BLaER1 treated with 17β-estradiol and CSF1 and Interleukin-3, amounts not matched to agents 10 nM and 100 nM (cell line): ENCODE data around the gene PLEKHM3.

Experiments
- H3K27ac ChIP-seq, 11 experiments: shearing (Covaris generic); formaldehyde crosslinking; 2 replicates each; pipeline ENCODE4 v1.8.1; 2022
- H3K27me3 ChIP-seq, 11 experiments: shearing (Covaris generic); formaldehyde crosslinking; 2 replicates each; pipeline ENCODE4 v1.8.1; 2022
- H3K36me3 ChIP-seq, 11 experiments: shearing (Covaris generic); formaldehyde crosslinking; 2 replicates each; pipeline ENCODE4 v1.8.1; 2022
- H3K4me1 ChIP-seq, 10 experiments: shearing (Covaris generic); formaldehyde crosslinking; 2 replicates each; pipeline ENCODE4 v1.8.1; 2022
- H3K4me2 ChIP-seq, 11 experiments: shearing (Covaris generic); formaldehyde crosslinking; 2 replicates each; pipeline ENCODE4 v1.8.1; 2022
- H3K4me3 ChIP-seq, 10 experiments: shearing (Covaris generic); formaldehyde crosslinking; 2 replicates each; pipeline ENCODE4 v1.8.1; 2022
- H3K9ac ChIP-seq, 11 experiments: shearing (Covaris generic); formaldehyde crosslinking; 2 replicates each; pipeline ENCODE4 v1.8.1; 2022
- H3K9me3 ChIP-seq, 11 experiments: shearing (Covaris generic); formaldehyde crosslinking; replicated peaks in 1 of 11; 2 replicates each; pipeline ENCODE4 v1.8.1; 2022
- H4K20me1 ChIP-seq, 11 experiments: shearing (Covaris generic); formaldehyde crosslinking; 2 replicates each; pipeline ENCODE4 v1.8.1; 2022
- Cebpa-rat ChIP-seq, 11 experiments: shearing (Covaris generic); IDR thresholded peaks; 2 replicates each; pipeline ENCODE4 v1.8.1; 2022

Gene PLEKHM3

DNA sequence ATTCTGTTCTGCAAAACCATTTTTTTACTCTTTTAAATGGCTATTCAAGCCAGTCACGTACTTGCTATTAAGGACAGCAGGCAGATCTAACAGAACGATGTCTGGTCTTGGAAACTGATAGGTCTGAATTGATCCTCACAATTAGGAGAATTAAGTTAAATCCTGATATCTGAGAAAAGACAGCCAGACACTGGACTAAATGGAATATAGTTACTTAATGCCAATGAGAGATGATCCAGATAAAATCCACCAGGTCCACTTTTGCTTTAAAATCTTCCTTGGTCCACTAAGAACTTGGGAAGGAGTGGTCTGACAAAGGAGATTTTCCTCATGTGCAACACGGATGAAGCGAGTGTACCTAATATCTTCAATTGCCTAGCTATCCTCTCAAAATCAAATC, 86.9 kb downstream of the PLEKHM3 start:
- no peak overlapping the region for H3K9ac ChIP-seq
- no peak overlapping the region for H3K27ac ChIP-seq
- H3K9me3 ChIP-seq, result no peaks in the 10 kb centered on the region
- peaks cover 0 to 8% (median 3%) of the 10 kb centered on the region in 10 experiments; a peak in 8 of 20 replicates for H3K4me1 ChIP-seq
- no peaks in the 10 kb centered on the region for H3K27me3 ChIP-seq
- H3K36me3 ChIP-seq, result peaks cover 0 to 22% (median 0%) of the 10 kb centered on the region in 11 experiments; a peak in 3 of 22 replicates
- no peak overlapping the region for H3K4me2 ChIP-seq
- H4K20me1 ChIP-seq, result no peaks in the 10 kb centered on the region
- no peak overlapping the region for H3K4me3 ChIP-seq
- TF ChIP-seq Cebpa-rat (IDR thresholded peaks at IDR 0.05), result no peak

GRCh38 chr2:207937823-207938222, 87.5 kb downstream of the PLEKHM3 start:
- Histone ChIP-seq H3K36me3 (peaks cover 0 to 16% (median 0%) of the 10 kb centered on the region in 11 experiments; a peak in 3 of 22 replicates), H4K20me1 (no peaks in the 10 kb centered on the region), H3K4me3 (no peak overlapping the region), H3K27ac (no peak overlapping the region), H3K4me2 (peak overlapping the region in 2 of 11 experiments; percentile 19 to 52; a peak in 1 of 22 replicates), H3K4me1 (peaks cover 0 to 8% (median 3%) of the 10 kb centered on the region in 10 experiments; a peak in 8 of 20 replicates), H3K27me3 (no peaks in the 10 kb centered on the region), H3K9ac (no peak overlapping the region), H3K9me3 (no peaks in the 10 kb centered on the region)
- TF ChIP-seq Cebpa-rat (IDR thresholded peaks at IDR 0.05), result no peak

- Histone ChIP-seq H3K36me3 (peaks cover 0 to 11% (median 0%) of the 10 kb centered on the region in 11 experiments; a peak in 2 of 22 replicates), H3K4me3 (no peak overlapping the region), H3K4me1 (peaks cover 0 to 8% (median 3%) of the 10 kb centered on the region in 10 experiments; a peak in 8 of 20 replicates), H4K20me1 (no peaks in the 10 kb centered on the region), H3K9ac (no peak overlapping the region), H3K27ac (no peak overlapping the region), H3K9me3 (no peaks in the 10 kb centered on the region), H3K4me2 (no peak overlapping the region), H3K27me3 (no peaks in the 10 kb centered on the region)
- TF ChIP-seq Cebpa-rat (IDR thresholded peaks at IDR 0.05), result no peak
These were observed 88.1 kb downstream of the PLEKHM3 start for GRCh38 chr2:207937253-207937652.

DNA sequence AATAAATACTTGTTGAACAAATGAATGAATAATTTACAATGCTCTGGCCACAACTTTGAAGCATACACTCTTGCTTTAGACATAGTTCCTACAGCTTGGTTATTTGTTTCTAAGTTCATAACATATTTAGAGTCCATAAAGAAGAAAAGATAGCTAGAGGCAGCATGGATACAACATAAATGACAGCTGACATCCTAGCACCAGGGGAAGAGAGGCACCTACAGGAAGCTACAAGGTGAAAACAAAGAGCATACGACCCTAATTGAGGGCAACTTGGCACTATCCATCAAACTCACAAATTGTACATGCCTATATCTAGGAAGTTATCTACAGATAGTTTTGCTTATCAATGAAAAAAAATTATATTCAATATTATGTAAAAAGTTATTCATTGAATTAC, 88.9 kb downstream of the PLEKHM3 start:
- peaks cover 0 to 8% (median 3%) of the 10 kb centered on the region in 10 experiments; a peak in 8 of 20 replicates for H3K4me1 ChIP-seq
- TF ChIP-seq Cebpa-rat (IDR thresholded peaks at IDR 0.05), result no peak
- H3K4me2 ChIP-seq, result no peak overlapping the region

DNA sequence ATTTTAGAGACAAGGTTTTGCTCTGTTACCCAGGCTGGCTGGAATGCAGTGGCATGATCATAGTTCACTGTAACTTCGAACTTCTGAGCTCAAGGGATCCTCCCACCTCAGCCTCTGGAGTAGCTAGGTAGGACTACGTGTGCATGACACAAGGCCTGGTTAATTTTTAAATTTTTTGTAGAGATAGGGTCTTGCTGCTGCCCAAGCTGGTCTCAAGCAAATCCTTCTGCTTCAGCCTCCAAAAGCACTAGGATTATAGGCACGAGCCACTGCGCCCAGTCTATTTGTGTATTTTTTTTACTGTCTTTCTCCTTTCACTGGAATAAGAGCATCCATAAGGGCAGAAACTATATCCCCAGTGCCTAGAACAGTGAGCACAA, 89.3 kb downstream of the PLEKHM3 start:
- peaks cover 0 to 8% (median 3%) of the 10 kb centered on the region in 10 experiments; a peak in 8 of 20 replicates for H3K4me1 ChIP-seq
- no peak overlapping the region for H3K4me3 ChIP-seq
- H3K9me3 ChIP-seq, result no peaks in the 10 kb centered on the region
- H4K20me1 ChIP-seq, result no peaks in the 10 kb centered on the region
- TF ChIP-seq Cebpa-rat (IDR thresholded peaks at IDR 0.05), result no peak
- H3K36me3 ChIP-seq, result peaks cover 0 to 10% (median under 1%) of the 10 kb centered on the region in 11 experiments; a peak in 12 of 22 replicates
- H3K9ac ChIP-seq, result no peak overlapping the region
- no peaks in the 10 kb centered on the region for H3K27me3 ChIP-seq
- no peak overlapping the region for H3K27ac ChIP-seq
- no peak overlapping the region for H3K4me2 ChIP-seq

More for the DNA sequence above, 88.9 kb downstream of the PLEKHM3 start:
- H3K27me3 ChIP-seq, result no peaks in the 10 kb centered on the region
- peaks cover 0 to 11% (median 0%) of the 10 kb centered on the region in 11 experiments; a peak in 1 of 22 replicates for H3K36me3 ChIP-seq
- H3K27ac ChIP-seq, result no peak overlapping the region
- no peak overlapping the region for H3K4me3 ChIP-seq
- no peak overlapping the region for H3K9ac ChIP-seq
- H4K20me1 ChIP-seq, result no peaks in the 10 kb centered on the region
- no peaks in the 10 kb centered on the region for H3K9me3 ChIP-seq

DNA sequence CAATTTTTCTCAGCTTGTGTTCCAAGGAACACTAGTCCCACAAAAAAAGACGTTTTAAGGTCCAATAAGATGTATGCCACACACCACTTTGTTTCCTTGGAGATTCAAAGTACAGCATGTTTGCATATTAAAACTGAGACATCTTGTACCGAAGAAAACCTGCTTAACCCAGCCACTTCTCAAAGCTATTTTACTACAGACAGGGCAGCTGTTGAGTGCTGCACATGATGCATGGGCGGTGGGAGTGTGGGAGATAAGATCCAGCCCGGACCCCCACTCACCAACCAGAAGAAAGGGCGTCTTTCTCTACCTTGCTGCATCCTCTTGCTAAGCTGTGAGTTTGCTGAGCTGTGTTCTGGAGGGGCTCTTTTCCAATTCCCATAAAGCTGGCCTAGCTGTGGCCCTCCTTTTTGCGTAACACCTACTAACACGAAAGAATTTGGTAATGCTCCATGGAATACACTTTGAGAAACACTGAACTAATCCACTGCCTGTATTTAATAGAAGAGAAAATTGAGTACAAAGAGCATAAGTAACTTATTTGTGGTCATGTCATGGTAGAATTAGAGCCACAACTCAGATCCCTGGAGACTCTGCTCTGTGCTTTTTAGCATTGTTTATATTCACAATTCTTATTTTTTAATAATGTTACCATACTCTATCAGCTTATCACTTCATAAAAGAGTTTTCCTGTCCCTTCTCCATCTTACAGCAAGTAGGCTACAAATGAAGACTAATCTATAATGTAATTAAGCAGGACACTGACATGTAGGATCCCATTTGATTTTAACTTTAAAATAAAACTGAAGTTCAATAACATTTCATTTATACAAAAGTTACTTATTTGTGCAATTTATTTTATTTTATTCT, 90.0 kb downstream of the PLEKHM3 start:
- no peak for TF ChIP-seq Cebpa-rat (IDR thresholded peaks at IDR 0.05)
- Histone ChIP-seq H3K27me3 (no peaks in the 10 kb centered on the region), H3K27ac (no peak overlapping the region), H3K4me1 (peaks cover 0 to 8% (median 3%) of the 10 kb centered on the region in 10 experiments; a peak in 8 of 20 replicates), H3K4me3 (no peak overlapping the region), H3K9me3 (no peaks in the 10 kb centered on the region), H4K20me1 (no peaks in the 10 kb centered on the region), H3K36me3 (peaks cover 5 to 16% (median 6%) of the 10 kb centered on the region in 11 experiments; a peak in 17 of 22 replicates), H3K4me2 (peak overlapping the region in 2 of 11 experiments; percentile 13 to 27; a peak in 2 of 22 replicates), H3K9ac (no peak overlapping the region)

GRCh38 chr2:207934720-207935119, 90.6 kb downstream of the PLEKHM3 start:
- no peak overlapping the region for H3K4me2 ChIP-seq
- no peaks in the 10 kb centered on the region for H4K20me1 ChIP-seq
- no peak overlapping the region for H3K27ac ChIP-seq
- no peaks in the 10 kb centered on the region for H3K9me3 ChIP-seq
- peaks cover 0 to 8% (median 3%) of the 10 kb centered on the region in 10 experiments; a peak in 8 of 20 replicates for H3K4me1 ChIP-seq
- TF ChIP-seq Cebpa-rat (IDR thresholded peaks at IDR 0.05), result no peak
- no peak overlapping the region for H3K4me3 ChIP-seq
- no peak overlapping the region for H3K9ac ChIP-seq
- H3K36me3 ChIP-seq, result peaks cover 5 to 21% (median 6%) of the 10 kb centered on the region in 11 experiments; a peak in 18 of 22 replicates
- no peaks in the 10 kb centered on the region for H3K27me3 ChIP-seq

GRCh38 chr2:207933396-207934065, 91.8 kb downstream of the PLEKHM3 start:
- Histone ChIP-seq H4K20me1 (no peaks in the 10 kb centered on the region), H3K9me3 (no peaks in the 10 kb centered on the region), H3K4me3 (no peak overlapping the region), H3K4me1 (peaks cover 0 to 8% (median 3%) of the 10 kb centered on the region in 10 experiments; a peak in 8 of 20 replicates), H3K27me3 (no peaks in the 10 kb centered on the region), H3K36me3 (peaks cover 6 to 23% (median 10%) of the 10 kb centered on the region in 11 experiments; a peak in 18 of 22 replicates), H3K27ac (no peak overlapping the region), H3K9ac (no peak overlapping the region), H3K4me2 (no peak overlapping the region)
- TF ChIP-seq Cebpa-rat (IDR thresholded peaks at IDR 0.05), result no peak

DNA sequence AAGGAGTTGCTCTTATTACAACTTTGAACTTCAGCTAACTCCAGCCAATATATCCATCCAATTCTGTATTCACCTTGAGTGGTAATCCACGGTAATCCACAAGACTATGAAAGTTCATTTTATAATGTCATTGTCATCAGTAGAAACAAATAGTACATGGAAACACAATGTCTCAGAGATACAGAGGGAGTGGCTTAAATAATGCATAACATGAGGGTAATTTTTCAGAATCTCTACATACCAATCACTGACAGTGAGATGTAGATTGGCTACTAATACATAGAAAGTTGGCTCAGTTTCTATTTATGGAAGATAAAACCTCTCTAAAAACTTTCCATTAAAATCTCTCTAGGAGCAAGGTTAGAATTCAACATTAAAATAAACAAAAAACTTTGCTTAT, 93.2 kb downstream of the PLEKHM3 start:
- Histone ChIP-seq H4K20me1 (no peaks in the 10 kb centered on the region), H3K4me2 (no peak overlapping the region), H3K36me3 (peaks cover 6 to 23% (median 10%) of the 10 kb centered on the region in 11 experiments; a peak in 18 of 22 replicates), H3K4me1 (peaks cover 0 to 9% (median 0%) of the 10 kb centered on the region in 10 experiments; a peak in 8 of 20 replicates), H3K27me3 (no peaks in the 10 kb centered on the region), H3K9me3 (no peaks in the 10 kb centered on the region), H3K9ac (no peak overlapping the region), H3K27ac (no peak overlapping the region), H3K4me3 (no peak overlapping the region)
- no peak for TF ChIP-seq Cebpa-rat (IDR thresholded peaks at IDR 0.05)
